Measurements from ENCODE around the gene CADM4. TPM values are rescaled to one million over a fixed set of nuclear protein-coding genes. Genes with fewer than 3 reads are reported as not detected.
A peak's percentile ranks its signal among the peaks of the same experiment; 100 is the strongest.

CADM4 gene
- total RNA-seq, 1 experiment from 2014 or later: 5.9 TPM

DNA sequence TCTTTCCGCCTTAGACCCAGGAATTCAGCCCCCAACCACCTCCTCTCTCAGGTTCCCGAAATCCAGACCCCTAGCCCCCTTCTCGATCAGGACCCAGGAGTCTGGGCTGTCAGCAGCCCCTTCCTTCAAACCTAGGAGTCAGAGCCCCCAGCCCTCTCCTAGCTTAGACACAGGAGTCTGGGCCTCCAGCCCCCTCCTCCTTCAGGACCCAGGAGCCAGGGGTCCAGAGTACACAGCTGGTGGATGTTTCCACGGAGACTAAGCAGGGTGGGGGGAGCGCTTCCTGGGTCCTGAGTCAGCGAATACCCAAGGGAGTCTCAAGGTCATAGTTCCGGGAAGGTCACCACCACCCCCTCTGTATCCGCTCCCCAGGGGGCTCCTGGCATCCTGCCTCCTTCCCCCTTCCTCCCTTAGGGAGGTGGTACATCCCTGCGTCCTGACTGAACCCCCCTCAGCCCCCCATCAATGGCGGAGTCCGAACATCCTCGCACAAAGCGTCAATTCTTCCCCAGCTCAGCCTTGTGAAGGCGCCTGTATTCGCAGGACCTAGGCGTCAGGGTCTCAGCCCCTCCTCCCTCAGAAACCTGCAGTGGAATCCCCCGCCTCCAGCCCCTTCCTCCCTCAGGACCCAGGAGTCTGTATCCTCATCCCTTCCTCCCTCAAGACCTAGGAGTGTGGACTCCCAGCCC, 4.6 kb downstream of the CADM4 start:
- DNase-seq (ENCODE audit: extremely low read depth, low read depth): no peak

DNA sequence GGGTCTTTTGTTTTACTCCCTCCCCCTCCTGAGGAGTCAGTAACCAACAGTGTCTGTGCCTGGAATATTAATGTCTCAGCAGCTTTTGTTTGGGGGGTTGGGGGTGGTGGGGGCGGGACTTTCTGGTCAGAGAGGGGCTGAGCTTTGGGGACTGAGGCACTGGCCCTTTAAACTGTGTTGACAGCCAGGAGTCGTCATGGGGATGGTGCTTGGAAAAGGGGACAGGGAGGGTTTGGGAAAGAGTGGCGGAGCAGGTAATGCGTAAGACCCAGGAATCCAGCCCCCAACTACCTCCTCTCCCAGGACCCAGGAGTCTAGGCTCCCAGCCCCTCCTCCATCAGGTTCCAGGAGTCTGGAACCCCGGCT, 5.2 kb downstream of the CADM4 start:
- no peak for DNase-seq (ENCODE audit: extremely low read depth, low read depth)

DNA sequence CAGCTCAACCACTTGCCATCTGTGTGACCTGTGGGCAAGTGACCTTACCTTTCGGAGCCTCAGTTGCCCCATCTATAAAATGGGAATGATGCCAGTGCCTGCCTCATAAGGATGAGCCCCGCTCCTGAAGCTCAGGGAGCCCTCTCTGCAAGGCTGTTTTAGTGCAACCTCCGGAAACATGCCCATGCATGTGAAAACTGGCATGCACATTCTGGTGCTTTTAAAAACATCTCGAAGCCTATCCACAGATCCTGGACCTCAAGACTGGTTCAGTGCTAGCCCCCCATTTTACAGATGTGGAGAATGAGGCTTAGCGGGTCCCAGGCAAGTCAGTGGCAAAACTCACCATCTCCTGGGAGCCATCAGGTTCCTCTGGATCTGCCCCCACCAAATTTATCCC, 5.6 kb downstream of the CADM4 start:
- no peak for DNase-seq (ENCODE audit: extremely low read depth, low read depth)

DNA sequence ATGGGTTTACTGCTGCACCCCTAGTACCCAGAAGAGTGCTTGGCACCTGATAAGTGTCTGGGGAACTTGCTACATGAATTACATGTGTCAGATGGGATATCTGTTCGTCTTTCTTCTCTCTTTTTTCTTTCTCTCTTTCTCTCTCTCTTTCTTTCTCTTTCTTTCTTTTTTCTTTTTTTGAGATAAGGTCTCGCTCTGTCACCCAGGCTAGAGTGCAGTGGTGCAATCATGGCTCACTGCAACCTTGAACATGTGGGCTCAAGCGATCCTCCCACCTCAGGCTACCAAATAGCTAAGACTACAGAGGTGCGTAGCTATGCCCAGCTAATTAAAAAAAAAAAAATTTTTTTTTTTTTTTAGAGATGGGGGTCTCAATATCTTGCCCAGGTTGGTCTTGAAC, 6.1 kb downstream of the CADM4 start:
- no peak for DNase-seq (ENCODE audit: extremely low read depth, low read depth)

DNA sequence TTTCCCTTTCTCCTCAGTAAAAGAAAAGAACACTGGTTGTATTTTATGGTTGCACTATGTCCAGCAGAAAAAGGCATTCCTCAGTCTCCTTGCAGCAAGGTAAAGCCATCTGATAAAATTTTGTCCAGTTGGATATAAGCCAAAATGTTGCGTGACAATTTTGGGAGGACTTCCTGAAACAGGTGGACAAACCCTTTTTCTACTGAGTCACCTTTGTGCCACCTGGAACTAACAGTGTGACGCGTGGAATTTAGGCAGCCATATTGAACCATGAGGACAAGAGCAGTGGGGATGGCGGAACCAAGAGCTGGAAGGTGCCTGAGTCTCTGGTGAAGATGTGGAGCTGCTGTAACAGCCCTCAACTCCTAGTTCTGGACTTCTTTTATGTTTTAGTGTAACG, 8.2 kb downstream of the CADM4 start:
- no peak for DNase-seq (ENCODE audit: extremely low read depth, low read depth)

DNA sequence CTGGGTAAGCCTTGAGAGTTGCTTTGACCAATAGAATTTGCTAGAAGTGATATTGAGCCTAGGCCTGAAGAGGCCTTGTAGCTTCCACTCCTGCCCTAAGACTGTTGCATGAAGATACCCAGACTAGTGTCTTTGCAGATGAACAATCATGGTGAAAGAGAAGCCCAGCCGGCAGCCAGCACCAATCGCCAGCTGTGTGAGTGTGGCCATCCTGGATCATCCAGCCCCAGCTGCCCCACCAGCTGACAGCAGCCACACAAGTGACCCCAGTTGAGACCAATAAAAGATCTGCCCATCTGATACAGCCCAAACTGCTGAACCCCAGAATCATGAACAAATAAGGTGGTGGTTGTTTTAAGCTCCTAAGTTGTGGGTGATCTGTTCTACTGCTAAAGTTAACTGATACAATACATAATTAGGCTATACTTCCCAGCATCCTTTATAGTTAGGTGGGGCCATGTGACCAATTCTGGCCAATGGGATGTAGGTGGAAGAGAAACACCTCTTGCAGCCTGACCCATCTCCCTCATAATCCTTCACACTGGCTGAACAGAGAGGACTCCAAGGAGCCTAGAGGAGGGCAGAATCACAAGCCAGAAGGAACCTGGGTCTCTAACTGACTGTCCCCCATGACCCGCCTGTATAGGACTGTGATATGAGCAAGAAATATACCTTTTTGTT, 10.9 kb downstream of the CADM4 start:
- DNase-seq (ENCODE audit: extremely low read depth, low read depth): no peak

DNA sequence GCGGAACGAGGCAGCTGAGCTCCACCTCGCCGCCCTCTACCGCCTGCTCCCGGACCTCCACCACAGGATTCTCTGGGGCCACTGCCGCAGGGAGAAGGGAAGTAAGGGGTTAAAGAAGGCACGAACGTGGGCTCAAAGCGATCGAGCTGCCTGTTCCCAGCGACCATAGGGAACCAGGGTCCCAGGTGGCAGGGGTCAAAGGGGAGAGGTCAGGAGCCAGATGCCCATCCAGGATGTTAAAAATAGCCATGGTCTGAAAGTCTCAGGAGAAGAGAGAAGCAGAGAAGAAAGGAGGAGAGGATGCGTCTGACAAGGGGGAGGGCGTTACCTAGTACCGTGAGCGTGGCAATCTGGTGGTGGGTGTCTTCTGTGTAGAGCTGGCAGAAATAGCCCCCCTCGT, 12.8 kb downstream of the CADM4 start:
- DNase-seq (ENCODE audit: extremely low read depth, low read depth): no peak

DNA sequence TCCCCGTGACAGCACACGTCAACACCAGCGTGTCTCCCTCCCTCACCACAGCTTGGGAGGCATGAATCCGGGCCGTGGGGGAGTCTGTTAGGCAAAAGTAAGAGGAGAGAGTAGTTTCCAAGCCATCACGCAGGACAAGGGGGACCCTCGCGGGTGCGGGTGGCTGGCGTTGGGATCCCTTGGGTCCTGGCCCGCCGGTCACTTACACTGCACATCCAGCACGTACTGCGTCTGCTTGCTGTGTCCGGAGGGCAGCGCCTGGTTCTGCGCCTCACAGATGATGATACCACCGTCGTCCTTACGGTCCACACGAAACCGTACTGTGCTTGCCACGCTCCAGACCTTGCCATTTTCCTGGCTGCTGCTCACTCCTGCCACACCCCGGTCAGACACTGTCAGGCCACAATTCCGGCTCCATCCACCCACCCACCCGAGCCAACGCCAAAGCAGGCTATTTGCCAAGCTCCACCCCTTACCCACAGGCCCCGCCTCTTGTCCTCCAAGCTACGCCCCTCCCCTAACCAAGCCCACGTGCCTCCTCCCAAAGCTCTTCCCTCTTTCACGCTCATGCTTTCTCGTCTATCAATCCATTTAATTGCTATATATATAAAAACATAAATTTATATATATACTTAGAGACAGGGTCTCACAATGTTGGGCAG, 13.6 kb downstream of the CADM4 start:
- peak; percentile 8 for DNase-seq (ENCODE audit: extremely low read depth, low read depth)

DNA sequence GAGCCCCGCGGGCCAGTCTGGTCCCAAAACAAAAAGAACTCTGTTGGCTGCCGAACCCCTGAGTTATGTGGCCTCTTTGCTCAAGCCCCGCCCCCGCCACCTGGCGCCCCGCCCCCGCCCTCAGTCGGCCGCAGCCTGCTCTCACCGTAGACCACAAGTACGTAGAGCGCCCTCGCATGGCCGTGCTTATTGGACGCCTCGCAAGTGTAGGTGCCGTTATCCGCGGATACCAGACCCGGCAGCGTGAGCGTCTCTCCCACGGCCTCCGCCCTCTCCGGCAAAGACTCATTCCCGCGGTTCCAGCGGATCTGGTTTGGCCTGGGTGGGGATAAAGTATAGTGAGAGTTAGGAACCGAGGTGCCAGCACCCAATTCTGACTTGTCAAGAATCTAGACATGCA, 14.7 kb downstream of the CADM4 start:
- no peak for DNase-seq (ENCODE audit: extremely low read depth, low read depth)

DNA sequence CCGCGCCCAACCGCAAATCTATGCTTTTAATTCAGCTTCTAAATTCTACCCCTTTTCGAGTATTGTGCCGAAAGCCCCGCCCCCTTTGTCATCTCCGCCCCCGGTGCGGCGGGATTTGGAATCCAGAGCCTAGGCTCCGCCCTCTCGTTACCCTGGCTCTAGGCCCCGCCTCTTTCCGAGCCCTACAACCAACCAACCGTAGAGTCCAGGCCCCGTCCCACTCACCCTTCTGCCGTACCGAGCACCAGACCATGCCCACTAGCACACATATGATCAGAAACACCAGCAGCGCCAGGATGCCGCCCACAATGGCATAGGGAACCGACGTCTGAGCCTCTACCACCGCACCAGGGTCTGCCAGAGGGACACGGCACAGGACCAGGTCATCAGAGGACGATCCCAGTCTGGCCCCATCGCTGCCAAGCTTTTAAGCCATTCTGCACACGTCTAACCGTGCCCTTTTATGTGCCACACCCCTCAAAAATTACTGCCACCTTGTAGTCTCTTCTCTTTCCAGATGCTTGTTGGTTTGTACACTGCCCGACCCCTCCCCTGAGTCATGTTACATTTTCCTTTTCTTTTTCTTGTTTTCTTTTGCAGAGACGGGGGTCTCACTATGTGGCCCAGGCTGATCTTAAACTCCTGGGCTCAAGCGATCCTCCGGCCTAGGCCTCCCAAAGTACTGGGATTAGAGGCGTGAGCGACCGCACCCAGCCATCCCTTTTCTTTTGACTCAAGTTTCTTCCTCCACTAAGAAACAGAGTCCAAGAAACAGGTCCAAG, 15.6 kb downstream of the CADM4 start:
- DNase-seq (ENCODE audit: extremely low read depth, low read depth): no peak

DNA sequence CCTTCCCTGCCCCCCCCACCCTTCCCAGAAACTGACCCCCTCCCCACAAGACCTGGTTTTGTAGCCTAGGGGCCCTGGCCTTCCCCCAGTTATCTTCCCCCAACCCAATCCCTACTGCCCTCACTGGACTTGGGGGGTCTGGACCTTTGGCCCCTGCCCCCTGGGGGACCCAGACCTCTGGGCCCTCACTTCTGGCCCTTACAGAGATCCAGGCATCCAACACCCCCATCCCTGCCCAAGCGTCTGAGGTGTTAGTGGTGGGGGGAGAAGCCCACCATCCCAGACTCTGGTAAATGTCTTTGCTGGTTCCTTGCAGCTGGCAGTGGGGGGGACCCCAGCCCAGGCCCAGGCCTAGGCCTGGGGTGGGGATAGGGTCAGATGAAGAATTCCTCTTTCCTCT, 16.7 kb downstream of the CADM4 start:
- DNase-seq (ENCODE audit: extremely low read depth, low read depth): no peak

DNA sequence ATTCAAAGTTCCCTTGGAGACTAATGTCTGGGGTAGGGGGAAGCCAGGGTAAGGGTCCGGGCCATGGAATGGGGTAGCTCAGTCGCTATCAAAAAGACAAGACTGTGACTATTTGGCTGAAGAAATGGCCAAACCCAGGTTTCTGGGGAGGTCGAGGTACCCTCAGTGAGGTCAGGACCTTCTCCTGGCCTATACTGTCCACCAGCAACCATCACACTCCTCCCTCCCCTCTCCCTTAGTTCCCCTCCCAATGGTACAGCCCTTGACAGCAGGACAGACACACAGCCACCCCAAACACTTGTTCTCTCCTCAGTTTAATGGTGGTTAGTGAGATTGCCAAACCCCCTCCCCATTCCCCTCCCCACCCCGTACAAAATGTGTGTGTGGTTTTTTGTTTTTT, 17.6 kb downstream of the CADM4 start:
- no peak for DNase-seq (ENCODE audit: extremely low read depth, low read depth)

DNA sequence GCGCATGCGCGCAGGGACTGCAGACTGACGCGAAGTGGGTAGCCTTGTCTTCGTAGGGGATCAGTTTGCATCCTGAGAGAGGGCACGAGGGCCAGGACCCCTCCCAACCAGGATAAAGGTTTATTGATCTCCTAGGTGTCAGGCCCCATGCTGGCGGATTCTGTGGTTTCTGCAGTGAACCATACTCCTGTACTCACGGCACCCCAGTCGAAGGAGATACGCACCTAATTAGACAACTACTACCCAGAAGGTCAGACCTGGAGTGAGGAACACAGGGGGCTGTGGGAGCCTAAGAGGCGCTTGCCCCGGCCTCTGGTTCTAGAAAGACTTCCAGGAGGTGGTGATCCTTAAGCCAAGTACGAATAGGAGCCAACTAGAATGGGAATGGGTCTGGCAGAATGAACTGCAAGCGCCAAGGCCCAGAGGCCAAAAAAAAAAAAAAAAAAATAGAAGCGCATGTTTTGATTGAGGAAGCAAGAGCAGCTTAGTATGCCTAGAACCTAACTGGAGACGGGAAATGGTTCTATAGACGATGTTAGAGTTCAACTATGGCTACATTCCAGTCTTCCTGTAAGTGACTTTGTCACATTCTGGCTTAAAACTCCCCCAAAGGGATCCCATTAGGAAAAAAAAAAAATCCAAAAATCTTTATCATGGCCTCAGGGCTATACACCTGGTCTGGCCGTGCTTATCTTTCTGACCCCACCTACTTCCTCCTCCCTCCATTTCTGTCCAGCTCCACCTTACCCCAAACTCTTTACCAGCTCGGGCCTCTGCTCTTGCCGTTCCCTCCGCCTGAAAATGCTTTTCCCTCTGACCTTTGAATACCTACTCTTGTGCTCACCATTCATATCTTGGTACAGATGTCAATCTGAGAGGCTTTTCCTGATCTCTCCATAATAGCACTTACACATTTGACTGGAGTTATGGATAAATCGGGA, 19.3 kb downstream of the CADM4 start:
- DNase-seq (ENCODE audit: extremely low read depth, low read depth): no peak

DNA sequence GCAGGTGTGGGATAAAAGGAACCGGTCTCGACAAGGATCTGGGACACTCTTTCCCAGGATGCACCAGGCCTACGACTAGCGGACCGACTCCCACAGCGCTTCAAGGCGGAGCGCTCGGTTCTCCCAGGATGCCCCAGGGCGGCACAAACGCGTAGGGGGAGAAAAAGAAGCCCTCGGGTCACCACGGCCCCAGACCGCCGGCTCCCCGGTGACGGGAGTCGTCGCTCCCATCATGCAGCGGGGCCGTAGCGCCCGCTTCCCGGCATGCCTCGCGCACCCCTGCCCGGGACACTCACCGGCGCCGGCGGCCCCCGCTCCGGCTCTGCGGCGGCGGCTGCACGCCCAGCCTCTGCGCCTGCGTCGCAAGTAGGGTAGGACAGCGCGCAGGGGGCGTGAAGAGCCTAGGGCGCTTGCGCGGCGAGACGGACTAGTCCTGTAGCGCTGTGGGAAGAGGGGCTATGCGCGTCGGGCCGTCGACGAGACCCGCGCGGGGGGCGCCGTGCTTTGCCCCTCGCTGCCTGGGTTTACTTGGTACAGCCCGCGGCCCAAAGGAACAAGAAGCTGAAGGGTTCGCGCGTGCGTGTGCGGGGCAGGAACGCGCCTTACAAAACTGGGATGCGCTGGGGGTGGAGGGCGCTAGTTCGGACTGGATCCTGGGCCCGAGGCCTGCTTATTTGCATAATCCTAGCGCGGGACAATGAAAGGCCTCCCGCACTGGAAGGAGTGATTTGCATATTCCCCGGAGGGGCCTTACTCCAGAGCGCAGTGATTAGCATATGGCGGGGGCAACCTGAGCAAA, 20.2 kb downstream of the CADM4 start, which contains the start of gene ZNF428:
Gene ZNF428 (minus strand): TSS at position 368 of the 799 bp plus-strand sequence. CDS start 5,325 bp downstream, outside the sequence.
- peak; percentile 72 for DNase-seq (ENCODE audit: extremely low read depth, low read depth)

DNA sequence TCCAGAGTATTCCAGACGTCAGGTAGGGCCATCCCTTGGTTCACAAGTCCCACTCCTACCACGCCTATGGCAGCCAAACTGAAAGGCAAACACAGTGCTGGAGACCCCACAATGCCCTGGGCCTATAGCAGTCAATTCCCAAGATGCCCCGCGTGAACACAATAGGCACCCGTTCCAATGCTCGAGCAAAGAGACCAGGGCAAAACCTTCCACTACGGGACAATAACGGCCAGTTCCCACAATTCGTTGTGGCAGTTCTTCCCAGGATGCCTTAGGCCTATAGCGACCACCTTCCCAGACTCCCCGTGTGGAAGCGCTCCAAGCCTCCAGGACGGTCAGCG, 20.8 kb downstream of the CADM4 start:
- no peak for DNase-seq (ENCODE audit: extremely low read depth, low read depth)

DNA sequence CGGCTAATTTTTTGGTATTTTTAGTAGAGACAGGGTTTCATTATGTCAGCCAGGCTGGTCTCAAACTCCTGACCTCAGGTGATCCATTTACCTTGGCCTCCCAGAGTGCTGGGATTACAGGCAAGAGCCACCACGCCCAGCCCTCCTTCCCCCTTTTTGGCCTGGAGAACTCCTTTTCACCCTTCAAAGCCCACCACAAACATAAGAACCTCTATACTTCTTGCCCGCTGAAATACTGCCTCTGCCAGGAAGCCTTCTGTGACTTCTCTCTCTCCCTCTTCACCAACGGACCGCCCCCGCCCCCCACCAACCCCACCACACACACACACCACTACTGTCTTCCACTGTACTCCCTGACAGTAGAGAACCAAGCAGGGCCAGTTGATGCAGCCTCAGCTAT, 22.7 kb downstream of the CADM4 start:
- DNase-seq (ENCODE audit: extremely low read depth, low read depth): no peak

DNA sequence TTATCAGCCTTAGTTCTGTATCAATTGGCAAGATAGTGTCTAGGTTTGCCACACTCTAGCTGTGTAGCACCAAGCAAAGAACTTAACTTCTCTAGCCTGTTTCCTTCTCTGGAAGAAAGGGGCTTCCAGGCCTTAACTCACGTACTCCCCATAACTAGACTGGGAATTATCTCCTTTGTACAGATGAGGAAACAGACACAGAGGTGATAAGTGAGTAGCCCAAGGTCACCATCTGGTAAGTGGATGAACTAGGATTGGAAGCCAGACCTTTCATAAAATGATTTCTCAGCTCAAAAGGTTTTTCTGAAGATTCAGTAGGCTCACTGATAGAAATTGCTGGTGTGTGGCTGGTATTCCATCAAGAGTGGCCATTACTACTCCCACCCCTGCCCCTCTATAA, 23.3 kb downstream of the CADM4 start:
- no peak for DNase-seq (ENCODE audit: extremely low read depth, low read depth)

DNA sequence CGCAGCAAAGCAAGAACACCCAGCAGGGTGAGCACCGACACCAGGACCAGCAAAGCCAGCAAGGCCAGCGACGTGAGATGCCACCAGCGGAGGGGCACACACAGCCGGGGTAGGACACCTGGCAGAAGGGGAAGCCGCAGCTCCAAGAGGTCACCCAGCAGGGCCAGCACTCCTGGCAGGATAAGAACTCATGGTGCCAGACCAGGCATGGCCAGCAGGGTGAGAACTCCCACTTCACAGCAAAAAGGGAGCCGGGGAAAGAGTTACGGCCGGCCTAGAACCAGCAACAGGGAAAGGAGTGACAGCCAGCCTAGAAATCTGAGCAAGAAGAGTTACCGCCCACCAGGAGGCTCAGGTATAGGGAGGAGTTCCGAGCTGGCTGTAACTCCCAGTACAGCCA, 27.3 kb downstream of the CADM4 start:
- no peak for DNase-seq (ENCODE audit: extremely low read depth, low read depth)

DNA sequence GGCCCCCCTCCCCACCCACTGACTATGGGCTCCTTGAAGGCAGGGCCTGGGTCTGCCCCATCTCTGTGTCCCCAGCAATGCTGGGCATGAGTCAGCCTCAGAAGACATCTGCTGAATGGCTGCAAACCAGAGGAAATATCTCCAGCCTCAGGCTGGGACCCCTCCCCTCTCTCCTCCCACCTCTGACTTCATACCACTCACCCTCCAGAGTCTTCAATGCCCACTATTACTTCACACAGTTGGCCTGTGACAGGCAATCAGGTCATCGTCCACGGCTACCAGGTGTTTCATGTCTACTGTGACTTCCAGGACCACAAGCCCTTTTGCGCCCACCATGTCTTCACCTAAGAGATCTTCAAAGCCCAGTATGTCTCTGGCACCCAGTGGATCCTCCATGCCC, 27.9 kb downstream of the CADM4 start, which contains the start of gene SRRM5:
Gene SRRM5 (plus strand): TSS at position 301 of the 400 bp plus-strand sequence. CDS start 34 bp downstream, at position 335.
- no peak for DNase-seq (ENCODE audit: extremely low read depth, low read depth)
